Astrocyte (in vitro differentiated cells and primary cell): ENCODE measurements around the gene IL19.

Source experiments
- EZH2 ChIP-seq: IDR thresholded peaks from 2 replicates; pipeline ENCODE4 v1.6.1; 2012; ENCODE audit warnings: mild to moderate bottlenecking, low read length, inconsistent platforms; ENCODE audit not compliant: insufficient read depth
- TF ChIP-seq, protein P1 (sequence below): IDR thresholded peaks from 2 replicates; pipeline ENCODE4 v1.5.1; 2011; ENCODE audit warnings: low read depth, mild to moderate bottlenecking, inconsistent platforms, low read length, moderate library complexity; ENCODE audit not compliant: insufficient read depth

- TF ChIP-seq, protein P1, sequence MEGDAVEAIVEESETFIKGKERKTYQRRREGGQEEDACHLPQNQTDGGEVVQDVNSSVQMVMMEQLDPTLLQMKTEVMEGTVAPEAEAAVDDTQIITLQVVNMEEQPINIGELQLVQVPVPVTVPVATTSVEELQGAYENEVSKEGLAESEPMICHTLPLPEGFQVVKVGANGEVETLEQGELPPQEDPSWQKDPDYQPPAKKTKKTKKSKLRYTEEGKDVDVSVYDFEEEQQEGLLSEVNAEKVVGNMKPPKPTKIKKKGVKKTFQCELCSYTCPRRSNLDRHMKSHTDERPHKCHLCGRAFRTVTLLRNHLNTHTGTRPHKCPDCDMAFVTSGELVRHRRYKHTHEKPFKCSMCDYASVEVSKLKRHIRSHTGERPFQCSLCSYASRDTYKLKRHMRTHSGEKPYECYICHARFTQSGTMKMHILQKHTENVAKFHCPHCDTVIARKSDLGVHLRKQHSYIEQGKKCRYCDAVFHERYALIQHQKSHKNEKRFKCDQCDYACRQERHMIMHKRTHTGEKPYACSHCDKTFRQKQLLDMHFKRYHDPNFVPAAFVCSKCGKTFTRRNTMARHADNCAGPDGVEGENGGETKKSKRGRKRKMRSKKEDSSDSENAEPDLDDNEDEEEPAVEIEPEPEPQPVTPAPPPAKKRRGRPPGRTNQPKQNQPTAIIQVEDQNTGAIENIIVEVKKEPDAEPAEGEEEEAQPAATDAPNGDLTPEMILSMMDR, result no peak
- TF ChIP-seq EZH2, result no peak
These were observed 47.1 kb upstream of the IL19 start for GRCh38 chr1:206723462-206723804.
